Mesodermal cell (in vitro differentiated cells): ENCODE results near the gene TAF1L.
A peak's percentile ranks its signal among the peaks of the same experiment; 100 is the strongest.

Source experiments
- H3K27ac ChIP-seq: 2 replicates; pipeline ENCODE4 v1.7.0; 2013; ENCODE audit warnings: mild to moderate bottlenecking, low read depth, low read length, moderate library complexity; ENCODE audit not compliant: severe bottlenecking
- H3K36me3 ChIP-seq: 2 replicates; pipeline ENCODE4 v1.7.1; 2013; ENCODE audit warnings: mild to moderate bottlenecking, low read length, moderate library complexity; ENCODE audit not compliant: control insufficient read depth, insufficient read depth
- H3K4me1 ChIP-seq: one replicate; pipeline ENCODE4 v1.7.1; 2013; ENCODE audit warnings: mild to moderate bottlenecking, low read length; ENCODE audit not compliant: insufficient read depth, control insufficient read depth, poor library complexity, severe bottlenecking
- H3K4me3 ChIP-seq: 2 replicates; pipeline ENCODE4 v1.7.0; 2013; ENCODE audit warnings: low read length, control low read depth, mild to moderate bottlenecking; ENCODE audit not compliant: insufficient read depth, poor library complexity, severe bottlenecking; ENCODE audit errors: extremely low read depth
- H3K9me3 ChIP-seq: 2 replicates; pipeline ENCODE4 v1.7.1; 2013; ENCODE audit warnings: mild to moderate bottlenecking, low read length, moderate library complexity; ENCODE audit not compliant: control insufficient read depth
- WGBS, 2 experiments: methylation state at CpG; one replicate each; pipeline ENCODE4 v1.1.5; 2013; ENCODE audit warnings: missing lambda C conversion rate in 2 of 2; ENCODE audit not compliant: insufficient coverage in 2 of 2; 5-methylcytosine and 5-hydroxymethylcytosine counted together

Gene TAF1L

DNA sequence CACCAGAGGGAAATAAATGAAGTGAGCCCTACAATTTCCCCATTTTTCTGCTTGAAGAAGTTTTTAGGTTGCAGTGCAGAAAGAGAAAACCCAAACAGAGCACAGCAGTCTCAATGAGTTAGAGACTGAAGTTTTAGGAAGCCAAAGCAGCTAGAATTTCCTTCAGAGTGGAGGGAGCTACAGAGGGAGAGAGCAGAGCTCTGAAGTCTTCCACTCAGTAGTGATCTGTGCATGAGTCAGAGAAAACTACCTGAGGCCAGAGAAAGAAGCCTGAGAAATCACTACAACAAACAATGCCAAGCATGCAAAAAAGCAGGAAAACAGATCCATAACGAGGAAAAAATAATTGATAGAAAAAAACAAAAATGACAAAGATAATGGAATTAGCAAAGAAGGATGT lies 44.6 kb downstream of the TAF1L start:
- no CpG with 5 or more reads among the region's 1 CpG for WGBS, 2 experiments
- no peak overlapping the region for H3K27ac ChIP-seq
- no peaks in the 10 kb centered on the region for H3K9me3 ChIP-seq
- no peak overlapping the region for H3K4me3 ChIP-seq
- H3K4me1 ChIP-seq = no peaks in the 10 kb centered on the region
- H3K36me3 ChIP-seq = no peaks in the 10 kb centered on the region

DNA sequence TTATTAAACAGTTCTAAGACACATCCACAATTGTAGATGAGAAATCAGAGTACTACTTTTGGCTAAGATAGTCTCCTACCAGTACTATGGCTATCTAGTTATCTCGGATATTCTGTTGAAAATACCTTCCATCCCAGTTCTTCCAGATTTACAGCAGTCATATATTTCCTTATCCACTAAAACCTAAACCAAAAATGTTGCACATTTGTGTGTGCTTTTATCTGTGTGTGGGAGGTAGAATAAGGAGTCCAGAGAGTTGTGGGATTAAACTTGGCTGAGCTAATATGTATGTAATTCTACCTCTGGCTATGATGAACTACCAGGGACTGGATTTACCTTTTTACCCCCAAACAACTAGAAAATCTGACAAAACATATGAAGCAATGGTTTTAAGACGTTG lies 45.0 kb downstream of the TAF1L start:
- no peaks in the 10 kb centered on the region for H3K36me3 ChIP-seq
- H3K4me1 ChIP-seq = no peaks in the 10 kb centered on the region
- H3K4me3 ChIP-seq = no peak overlapping the region
- no peaks in the 10 kb centered on the region for H3K9me3 ChIP-seq
- 40% methylated on average over 1 of the region's 2 CpGs; no CpG with 5 or more reads in 1 of the 2 experiments for WGBS, 2 experiments
- H3K27ac ChIP-seq = no peak overlapping the region

DNA sequence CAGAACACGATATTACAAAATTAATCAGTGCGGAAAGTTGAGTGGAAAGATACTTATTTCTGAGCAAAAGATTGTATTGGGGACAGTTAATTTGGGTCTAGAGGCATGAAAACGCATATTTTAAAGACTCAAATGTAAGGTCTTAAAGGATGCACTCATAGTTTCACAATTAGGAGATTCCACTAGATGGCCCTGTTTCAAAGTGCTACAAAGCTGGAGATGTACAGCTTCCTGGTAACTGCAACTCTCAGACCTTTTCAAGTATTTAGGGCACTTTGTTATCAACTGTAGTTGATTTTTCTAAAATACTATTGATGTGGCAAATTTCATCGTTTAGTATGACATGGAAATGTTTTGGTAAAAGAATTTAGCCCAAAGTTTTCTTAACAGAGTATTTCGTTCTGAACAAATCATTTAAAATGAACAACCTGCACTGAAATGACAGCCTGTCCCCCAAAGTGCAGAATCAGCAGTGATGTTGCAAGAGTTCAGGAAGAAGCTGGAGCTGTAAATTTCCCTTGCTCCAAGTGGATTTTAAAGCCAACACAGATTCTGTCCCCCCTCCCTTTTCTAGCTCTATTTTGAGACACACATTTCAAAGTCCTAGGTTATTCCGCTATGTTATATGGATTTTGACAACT lies 46.3 kb downstream of the TAF1L start:
- H3K9me3 ChIP-seq = no peaks in the 10 kb centered on the region

DNA sequence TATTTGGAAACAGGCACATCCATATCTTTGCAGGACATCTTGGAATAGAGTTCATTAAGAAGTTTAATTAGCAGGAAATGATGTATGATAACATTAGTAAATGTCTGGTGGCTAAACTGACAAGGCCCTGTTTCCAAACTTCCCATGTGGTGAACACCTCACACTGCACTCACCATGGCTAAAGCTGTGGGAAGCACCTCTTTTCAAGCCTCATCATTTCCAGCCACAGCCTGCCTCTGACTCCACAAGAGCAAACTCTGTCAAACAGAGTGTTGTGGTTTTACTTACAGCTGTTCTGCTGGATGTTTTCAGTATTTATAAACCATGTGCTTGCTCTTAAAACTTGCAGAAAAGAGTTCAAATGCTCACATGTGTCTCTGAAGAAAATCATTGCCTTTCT lies 47.6 kb downstream of the TAF1L start:
- no peak overlapping the region for H3K4me3 ChIP-seq
- no peaks in the 10 kb centered on the region for H3K9me3 ChIP-seq
- no peak overlapping the region for H3K27ac ChIP-seq
- H3K4me1 ChIP-seq = no peaks in the 10 kb centered on the region
- no peaks in the 10 kb centered on the region for H3K36me3 ChIP-seq

More for the DNA sequence above, 46.3 kb downstream of the TAF1L start:
- no peak overlapping the region for H3K27ac ChIP-seq
- no peaks in the 10 kb centered on the region for H3K4me1 ChIP-seq
- no peaks in the 10 kb centered on the region for H3K36me3 ChIP-seq
- WGBS, 2 experiments = 25 to 40% methylated on average over 2 to 3 of the region's 6 CpGs
- no peak overlapping the region for H3K4me3 ChIP-seq

DNA sequence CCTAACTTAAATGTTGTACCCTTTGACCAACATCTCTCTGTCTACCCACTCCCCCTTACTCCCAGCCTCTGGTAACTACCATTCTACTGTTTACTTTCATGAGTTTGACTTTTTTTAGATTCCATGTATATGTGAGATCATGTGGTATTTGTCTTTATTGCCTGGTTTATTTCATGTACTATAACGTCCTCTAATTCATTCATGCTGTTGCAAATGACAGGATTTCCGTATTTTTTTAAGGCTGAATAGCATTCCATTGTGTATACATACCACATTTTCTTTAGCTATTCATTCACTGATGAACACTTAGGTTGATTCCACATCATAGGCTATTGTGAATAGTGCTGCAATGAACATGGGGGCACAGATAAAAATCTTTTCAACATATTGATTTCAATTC lies 50.7 kb downstream of the TAF1L start:
- Histone ChIP-seq H3K4me1 (peaks cover 3% of the 10 kb centered on the region), H3K27ac (no peak overlapping the region), H3K9me3 (no peaks in the 10 kb centered on the region), H3K36me3 (no peaks in the 10 kb centered on the region), H3K4me3 (no peak overlapping the region)
- WGBS, 2 experiments = 62% methylated on average over 2 of the region's 2 CpGs; no CpG with 5 or more reads in 1 of the 2 experiments

GRCh38 chr9:32581512-32582143 lies 53.8 kb downstream of the TAF1L start:
- Histone ChIP-seq H3K27ac (no peak overlapping the region), H3K4me1 (peaks cover 3% of the 10 kb centered on the region), H3K9me3 (no peaks in the 10 kb centered on the region), H3K36me3 (no peaks in the 10 kb centered on the region), H3K4me3 (no peak overlapping the region)
- WGBS, 2 experiments = 71 to 73% methylated on average over 3 of the region's 3 CpGs

- H3K9me3 ChIP-seq = no peaks in the 10 kb centered on the region
- H3K27ac ChIP-seq = peak overlapping the region; percentile 16
- WGBS, 2 experiments = 54 to 67% methylated on average over 1 to 2 of the region's 3 CpGs
- H3K36me3 ChIP-seq = no peaks in the 10 kb centered on the region
- H3K4me1 ChIP-seq = peaks cover 3% of the 10 kb centered on the region
- H3K4me3 ChIP-seq = no peak overlapping the region
Observed at GRCh38 chr9:32580631-32581300, 54.7 kb downstream of the TAF1L start.

DNA sequence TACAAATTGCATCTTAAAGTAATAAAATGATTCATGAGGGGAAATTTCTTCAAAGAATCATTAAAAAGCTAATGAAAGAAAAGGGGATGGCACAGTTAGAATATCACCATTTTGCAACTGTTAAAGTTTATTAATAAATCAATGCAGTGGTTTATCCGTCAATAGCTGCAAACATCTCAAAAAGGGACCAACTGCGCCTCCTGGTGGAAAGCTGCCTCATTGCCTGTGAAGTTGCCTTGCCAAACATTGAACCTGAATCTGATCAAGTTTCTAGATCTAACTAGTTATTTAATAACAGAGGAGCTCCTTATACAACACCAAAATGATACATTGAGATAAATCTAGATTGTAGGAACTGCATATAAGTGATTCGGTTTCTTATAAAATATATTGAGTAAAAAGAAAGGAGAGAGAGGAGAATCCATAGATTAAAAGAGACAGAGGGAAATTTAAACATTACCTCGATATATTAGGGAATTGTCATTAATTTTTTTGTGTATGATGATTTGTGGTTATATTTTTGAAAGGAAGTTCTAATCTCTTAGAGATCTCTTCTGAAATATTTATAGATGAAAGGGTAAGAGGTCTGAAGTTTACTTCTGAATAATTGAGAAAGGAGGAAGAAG lies 55.6 kb downstream of the TAF1L start:
- Histone ChIP-seq H3K36me3 (no peaks in the 10 kb centered on the region), H3K4me1 (peaks cover 3% of the 10 kb centered on the region), H3K4me3 (no peak overlapping the region), H3K27ac (no peak overlapping the region), H3K9me3 (no peaks in the 10 kb centered on the region)
- WGBS, 2 experiments = 4% methylated on average over 3 of the region's 4 CpGs; no CpG with 5 or more reads in 1 of the 2 experiments
